GM19397 (cell line): ENCODE data around the gene AMPD3.

ENCODE experiments used
- ATAC-seq: cut with Tn5 transposase; IDR thresholded peaks from one replicate; pipeline ENCODE4 v1.9.1; 2021; ENCODE audit warnings: mild to moderate bottlenecking, moderate library complexity; ENCODE audit not compliant: unreplicated experiment

The AMPD3 gene

GRCh38 chr11:10486161-10486840, 31.2 kb downstream of the AMPD3 start:
- no peak for ATAC-seq

- no peak for ATAC-seq
Measured at GRCh38 chr11:10487002-10487647, 32.1 kb downstream of the AMPD3 start.

- no peak for ATAC-seq
Measured at GRCh38 chr11:10488121-10488933, 33.3 kb downstream of the AMPD3 start.

GRCh38 chr11:10488934-10489691, 34.0 kb downstream of the AMPD3 start:
- peak; percentile 59 for ATAC-seq

GRCh38 chr11:10490032-10490397, 35.0 kb downstream of the AMPD3 start:
- no peak for ATAC-seq

GRCh38 chr11:10490398-10491241, 35.6 kb downstream of the AMPD3 start:
- no peak for ATAC-seq

- no peak for ATAC-seq
Measured at GRCh38 chr11:10492084-10492483, 37.0 kb downstream of the AMPD3 start.

GRCh38 chr11:10493041-10493663, 38.1 kb downstream of the AMPD3 start:
- no peak for ATAC-seq

- ATAC-seq = no peak
Measured at GRCh38 chr11:10494636-10495463, 39.8 kb downstream of the AMPD3 start.

- ATAC-seq = no peak
Measured at GRCh38 chr11:10495464-10495786, 40.4 kb downstream of the AMPD3 start.

GRCh38 chr11:10496296-10496936, 41.4 kb downstream of the AMPD3 start:
- no peak for ATAC-seq

GRCh38 chr11:10497371-10498021, 42.4 kb downstream of the AMPD3 start:
- no peak for ATAC-seq

GRCh38 chr11:10498022-10498400, 42.9 kb downstream of the AMPD3 start:
- no peak for ATAC-seq

GRCh38 chr11:10498426-10499250, 43.6 kb downstream of the AMPD3 start:
- ATAC-seq = no peak

GRCh38 chr11:10499452-10499851, 44.4 kb downstream of the AMPD3 start:
- no peak for ATAC-seq

- ATAC-seq = no peak
Measured at GRCh38 chr11:10499874-10500601, 45.0 kb downstream of the AMPD3 start.
